Suprapubic skin (tissue), 4 donors: ENCODE results near the gene HOXB4.

Experiments used
- CTCF ChIP-seq, 2 donors: fragments of 200-600 bp in 1 of 2; fragments of 450-650 bp in 1 of 2; sonication (generic) in 1 of 2; IDR thresholded peaks; one replicate each; pipeline ENCODE4 v1.5.1; 2016 to 2019; ENCODE audit warnings: antibody characterized with exemption in 2 of 2, mild to moderate bottlenecking in 1 of 2, moderate library complexity in 1 of 2
- EP300 ChIP-seq: sonication (generic); formaldehyde crosslinking; IDR thresholded peaks from one replicate; pipeline ENCODE4 v1.6.1; 2017; ENCODE audit warnings: antibody characterized with exemption
- POLR2A ChIP-seq, 2 donors: fragments of 450-650 bp; IDR thresholded peaks; one replicate each; pipeline ENCODE4 v1.6.1; 2017; ENCODE audit warnings: antibody characterized with exemption in 2 of 2, mild to moderate bottlenecking in 2 of 2, moderate library complexity in 2 of 2
- POLR2AphosphoS5 ChIP-seq, 3 donors: sonication (generic); formaldehyde crosslinking; IDR thresholded peaks; one replicate each; pipeline ENCODE4 v1.6.1; 2017; ENCODE audit warnings: antibody characterized with exemption in 3 of 3

GRCh38 chr17:48546137-48546923, 31.8 kb downstream of the HOXB4 start:
- TF ChIP-seq CTCF (IDR thresholded peaks at IDR 0.05) (no peak), POLR2AphosphoS5 (IDR thresholded peaks at IDR 0.05) (no peak), POLR2A (IDR thresholded peaks at IDR 0.05) (no peak), EP300 (no peak)
